ENCODE measurements around the gene DONSON. TPM values are rescaled to one million over a fixed set of nuclear protein-coding genes. Genes with fewer than 3 reads are reported as not detected.
"Not testable (repeated sequence)": the region's sequence is repeated elsewhere in the genome, so short reads cannot be mapped to it uniquely, and the experiment has no call there.

The DONSON gene
- total RNA-seq, 1 experiment from 2014 or later = 9.3 TPM

- POLR2A ChIA-PET = interaction anchor here (0.7 to 0.8 kb wide), 2 partner anchors 20 to 21 kb away, joined by 3 read pairs; no protein-coding TSS in a partner anchor
- H3K9me3 Mint-ChIP-seq (ENCODE audit: unreplicated experiment) = no peaks in the 10 kb centered on the region
- intact Hi-C loops (cut with micrococcal nuclease) = no loop called here
- CTCF ChIA-PET = interaction anchor here (2.4 kb wide), 1 partner anchor 14 kb away, joined by 13 read pairs; no protein-coding TSS in a partner anchor
- no TSS peak for BruUV-seq (replicated peaks)
- H3K27me3 Mint-ChIP-seq (ENCODE audit: insufficient read depth, unreplicated experiment) = no peaks in the 10 kb centered on the region
- H3K4me3 Mint-ChIP-seq (ENCODE audit: unreplicated experiment) = no peak overlapping the region
- H3K36me3 Mint-ChIP-seq (ENCODE audit: insufficient read depth, unreplicated experiment) = peaks cover 70% of the 10 kb centered on the region
- H3K4me1 Mint-ChIP-seq (ENCODE audit: insufficient read depth, unreplicated experiment) = no peaks in the 10 kb centered on the region
- DNase-seq (ENCODE audit: unreplicated experiment) = no peak
- no peak for TF ChIP-seq CTCF (IDR thresholded peaks at IDR 0.05; ENCODE audit: unreplicated experiment)
- no peak overlapping the region for H3K27ac Mint-ChIP-seq (ENCODE audit: low read depth, unreplicated experiment)
These were observed 31.2 kb upstream of the DONSON start for GRCh38 chr21:33619726-33620125.

DNA sequence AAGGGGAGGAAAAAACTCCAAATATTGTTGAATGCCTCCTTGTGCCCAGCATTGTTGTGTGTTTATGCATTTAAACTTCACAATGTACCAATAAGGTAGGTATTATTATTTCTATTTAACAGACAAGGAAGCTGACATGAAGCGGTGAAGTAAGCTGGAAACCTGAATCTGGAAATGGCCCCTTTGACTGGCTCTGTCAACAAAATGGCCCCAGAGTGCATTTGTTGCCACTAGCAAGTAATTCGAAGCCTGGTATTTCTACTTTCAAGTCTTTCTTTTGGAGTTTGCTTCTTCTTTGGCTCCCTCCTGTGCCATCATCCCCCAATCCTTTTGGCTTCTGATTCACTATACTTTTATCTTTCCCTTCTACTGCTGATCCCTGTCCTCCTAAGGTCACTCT, 29.9 kb upstream of the DONSON start:
- CTCF ChIA-PET = no interaction called here
- POLR2A ChIA-PET = no interaction called here
- Mint-ChIP-seq H3K36me3 (ENCODE audit: insufficient read depth, unreplicated experiment) (peaks cover 78% of the 10 kb centered on the region), H3K4me3 (ENCODE audit: unreplicated experiment) (no peak overlapping the region), H3K27me3 (ENCODE audit: insufficient read depth, unreplicated experiment) (no peaks in the 10 kb centered on the region), H3K4me1 (ENCODE audit: insufficient read depth, unreplicated experiment) (no peaks in the 10 kb centered on the region), H3K9me3 (ENCODE audit: unreplicated experiment) (no peaks in the 10 kb centered on the region), H3K27ac (ENCODE audit: low read depth, unreplicated experiment) (no peak overlapping the region)
- DNase-seq (ENCODE audit: unreplicated experiment) = no peak
- no TSS peak for BruUV-seq (replicated peaks)
- TF ChIP-seq CTCF (IDR thresholded peaks at IDR 0.05; ENCODE audit: unreplicated experiment) = no peak
- intact Hi-C loops (cut with micrococcal nuclease) = no loop called here

DNA sequence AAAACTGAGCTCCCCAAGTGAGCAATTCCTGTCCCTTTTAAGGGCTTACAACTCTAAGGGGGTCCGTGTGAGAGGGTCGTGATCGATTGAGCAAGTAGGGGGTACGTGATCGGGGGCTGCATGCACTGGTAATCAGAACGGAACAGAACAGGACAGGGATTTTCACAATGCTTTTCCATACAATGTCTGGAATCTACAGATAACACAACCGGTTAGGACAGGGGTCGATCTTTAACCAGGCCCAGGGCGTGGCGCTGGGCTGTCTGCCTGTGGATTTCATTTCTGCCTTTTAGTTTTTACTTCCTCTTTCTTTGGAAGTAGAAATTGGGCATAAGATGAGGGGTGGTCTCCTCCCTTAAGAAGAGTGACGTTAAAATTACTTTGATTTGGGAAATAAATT, 29.1 kb upstream of the DONSON start:
- H3K27ac Mint-ChIP-seq (ENCODE audit: low read depth, unreplicated experiment); DNase-seq (ENCODE audit: unreplicated experiment); intact Hi-C loops (cut with micrococcal nuclease); POLR2A ChIA-PET; BruUV-seq (replicated peaks); CTCF ChIA-PET; H3K9me3 Mint-ChIP-seq (ENCODE audit: unreplicated experiment); H3K27me3 Mint-ChIP-seq (ENCODE audit: insufficient read depth, unreplicated experiment); H3K4me1 Mint-ChIP-seq (ENCODE audit: insufficient read depth, unreplicated experiment); H3K4me3 Mint-ChIP-seq (ENCODE audit: unreplicated experiment): not testable (repeated sequence)
- peaks cover 78% of the 10 kb centered on the region for H3K36me3 Mint-ChIP-seq (ENCODE audit: insufficient read depth, unreplicated experiment)

DNA sequence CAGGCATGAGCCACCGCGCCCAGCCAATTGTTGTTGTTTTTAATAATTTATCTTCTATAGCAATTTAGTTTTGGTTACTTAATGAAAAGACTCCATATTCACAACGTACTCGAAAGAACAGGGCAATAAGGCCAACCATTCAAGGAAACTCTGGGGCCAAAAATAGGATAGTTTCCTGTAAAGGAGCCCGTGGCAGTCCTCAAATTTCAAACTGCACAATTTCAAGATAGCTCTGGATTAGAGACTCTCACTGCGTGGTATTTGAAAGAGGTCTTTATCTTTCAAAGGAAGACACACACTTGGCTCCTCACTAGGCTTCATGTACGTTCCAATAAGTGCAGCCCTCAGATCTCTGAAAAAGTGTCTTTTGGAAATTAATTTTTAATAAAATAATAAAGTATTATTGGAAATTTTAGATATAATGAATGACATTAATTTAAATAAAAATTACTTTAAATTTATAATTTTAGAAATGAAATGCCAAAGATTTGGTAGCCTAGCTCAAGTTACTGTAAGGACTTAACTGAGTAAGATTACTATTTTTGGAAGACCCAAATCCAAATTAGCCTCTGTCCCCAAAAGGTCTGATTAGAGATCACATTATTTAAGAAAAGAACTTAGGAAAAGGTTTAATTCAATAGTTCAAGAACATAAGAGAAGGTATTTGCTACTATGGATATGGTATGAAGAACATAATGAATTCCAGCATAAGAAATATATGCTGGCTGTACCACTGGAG, 22.7 kb upstream of the DONSON start:
- CTCF ChIA-PET = interaction anchor here (0.6 to 1.2 kb wide), 2 partner anchors 11 to 284 kb away, joined by 3 to 4 read pairs; no protein-coding TSS in a partner anchor
- Mint-ChIP-seq H3K27ac (ENCODE audit: low read depth, unreplicated experiment) (no peak overlapping the region), H3K36me3 (ENCODE audit: insufficient read depth, unreplicated experiment) (peaks cover 69% of the 10 kb centered on the region), H3K27me3 (ENCODE audit: insufficient read depth, unreplicated experiment) (no peaks in the 10 kb centered on the region), H3K4me3 (ENCODE audit: unreplicated experiment) (no peak overlapping the region), H3K4me1 (ENCODE audit: insufficient read depth, unreplicated experiment) (no peaks in the 10 kb centered on the region), H3K9me3 (ENCODE audit: unreplicated experiment) (no peaks in the 10 kb centered on the region)
- intact Hi-C loops (cut with micrococcal nuclease) = no loop called here
- DNase-seq (ENCODE audit: unreplicated experiment) = no peak
- no TSS peak for BruUV-seq (replicated peaks)
- POLR2A ChIA-PET = interaction anchor here (0.6 kb wide), 1 partner anchor 285 kb away, joined by 3 read pairs; no protein-coding TSS in a partner anchor
- no peak for TF ChIP-seq CTCF (IDR thresholded peaks at IDR 0.05; ENCODE audit: unreplicated experiment)
